ENCODE results near the gene FOXE3. TPM values are rescaled to one million over a fixed set of nuclear protein-coding genes. Genes with fewer than 3 reads are reported as not detected.

Gene FOXE3
- not detected in 2 replicates for total RNA-seq

DNA sequence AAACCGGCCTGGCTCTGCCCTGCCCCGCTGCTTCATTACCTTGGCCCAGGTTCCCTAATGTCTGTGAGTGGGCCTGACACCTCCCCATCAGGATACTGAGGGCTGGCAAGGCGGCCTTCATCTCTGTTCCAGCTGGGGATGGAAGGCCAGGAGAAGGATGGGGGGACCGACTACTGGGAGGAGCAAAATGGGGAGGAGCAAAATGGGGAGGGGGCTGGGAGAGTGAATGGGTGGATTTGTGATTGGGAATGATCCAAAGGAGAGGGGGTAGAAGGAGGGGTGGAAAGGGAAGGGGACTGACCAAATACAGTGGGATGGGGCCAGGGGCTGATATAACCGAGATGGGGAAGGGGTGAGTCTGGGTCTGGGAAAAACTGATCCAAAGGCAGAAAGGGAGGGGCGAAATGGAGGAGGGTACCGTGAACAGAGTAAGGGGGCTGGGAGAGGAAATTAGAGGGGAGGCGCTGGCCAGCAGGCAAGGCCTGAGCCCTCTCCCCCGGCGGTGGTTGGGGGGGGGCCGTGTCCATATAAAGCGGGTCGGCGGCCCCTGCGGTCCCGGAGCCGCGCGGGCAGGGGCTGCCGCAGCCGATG lies at the start of gene FOXE3:
TSS of gene FOXE3 (plus strand) at position 558 of the 591 bp plus-strand sequence. CDS start at position 589, 31 bp downstream.
- no peak for DNase-seq

GRCh38 chr1:47367651-47368050 lies 48.4 kb upstream of the FOXE3 start:
- DNase-seq = no peak

- no peak for DNase-seq
These were observed 45.0 kb upstream of the FOXE3 start for GRCh38 chr1:47371016-47371517.

DNA sequence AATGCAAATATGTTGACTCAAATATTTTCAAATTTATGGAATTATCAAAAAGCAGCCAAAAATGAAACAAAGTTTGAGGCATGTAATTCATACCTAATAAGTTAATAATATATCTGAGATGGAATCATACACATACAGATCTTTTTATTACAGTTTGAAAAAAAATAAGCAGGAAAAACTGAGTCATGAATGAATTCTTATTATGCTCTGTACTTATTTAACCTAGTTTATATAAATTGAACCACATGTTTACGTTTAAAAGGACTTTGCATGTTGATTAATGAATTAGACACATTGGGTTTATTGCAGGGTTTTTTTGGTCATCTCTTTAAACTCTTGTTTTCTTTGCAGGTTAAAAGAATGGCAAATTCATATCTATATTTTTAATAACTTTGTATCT lies 41.6 kb upstream of the FOXE3 start:
- DNase-seq = no peak

- no peak for DNase-seq
These were observed 37.9 kb upstream of the FOXE3 start for GRCh38 chr1:47378147-47378546.

GRCh38 chr1:47380699-47381098 lies 35.4 kb upstream of the FOXE3 start:
- DNase-seq = no peak

DNA sequence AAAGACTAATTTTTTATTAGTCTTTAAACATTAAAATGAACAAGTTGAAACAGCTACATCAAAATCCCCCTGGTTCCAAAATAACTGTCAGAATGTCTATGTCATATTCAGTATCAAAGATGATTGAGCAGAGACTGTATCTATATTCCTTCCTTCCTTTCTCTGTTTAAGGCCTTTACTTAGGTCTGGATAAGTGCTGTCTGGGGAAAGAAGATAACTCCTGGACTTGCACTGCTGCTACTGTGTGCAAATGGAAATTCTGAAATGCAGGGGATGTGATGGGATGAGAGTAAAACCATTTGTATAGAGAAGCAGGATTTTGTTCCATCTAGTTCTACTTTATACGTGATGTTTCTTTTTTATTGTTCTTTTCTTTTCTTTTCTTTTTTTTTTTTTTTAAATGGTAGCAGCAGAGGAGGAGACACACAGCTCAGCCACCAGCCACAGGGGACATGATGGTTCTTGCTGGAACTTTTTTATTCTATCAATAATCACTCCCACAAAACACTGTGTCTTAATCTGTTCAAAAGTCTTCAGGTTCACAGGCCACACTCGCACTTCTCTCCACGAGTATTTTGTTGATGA lies 33.6 kb upstream of the FOXE3 start:
- no peak for DNase-seq

DNA sequence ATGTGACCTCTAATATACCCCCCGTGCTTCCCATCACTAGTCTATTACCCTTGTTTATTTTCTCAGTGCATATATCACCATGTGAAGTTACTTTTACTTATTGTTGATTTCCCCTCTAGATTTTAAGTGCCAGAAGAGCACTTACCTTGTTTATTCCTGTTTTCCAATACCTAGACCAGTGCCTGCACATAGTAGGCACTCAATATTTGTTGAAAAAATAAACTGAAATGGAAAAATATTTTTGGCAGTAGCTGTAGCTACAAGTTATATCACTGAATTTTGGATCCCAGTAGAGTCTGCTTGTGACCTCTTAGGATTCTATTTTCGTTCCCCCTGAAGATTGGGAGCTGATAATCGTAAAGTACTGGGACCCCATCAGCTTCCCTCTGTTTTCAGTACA lies 32.0 kb upstream of the FOXE3 start:
- DNase-seq = no peak

GRCh38 chr1:47385020-47385419 lies 31.1 kb upstream of the FOXE3 start:
- no peak for DNase-seq

- no peak for DNase-seq
These were observed 29.8 kb upstream of the FOXE3 start for GRCh38 chr1:47386268-47386667.

- DNase-seq = no peak
These were observed 27.8 kb upstream of the FOXE3 start for GRCh38 chr1:47388030-47388890.

DNA sequence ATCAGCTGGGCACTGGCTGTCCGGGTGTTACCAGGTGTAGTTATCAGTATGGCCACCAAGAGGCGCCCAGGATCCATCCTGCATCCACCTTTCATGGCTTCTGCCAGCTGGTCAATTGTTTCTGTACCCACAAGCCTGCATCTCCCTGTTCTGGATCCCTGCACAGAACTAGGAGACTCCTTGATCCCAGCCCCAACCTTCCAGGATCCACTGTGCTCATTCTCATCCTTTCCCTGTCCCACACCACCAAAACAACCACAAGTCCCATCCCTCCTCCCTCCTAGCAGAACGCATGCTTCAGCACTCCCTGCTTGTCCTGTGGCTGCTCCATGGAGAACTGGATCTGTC lies 27.2 kb upstream of the FOXE3 start:
- peak; percentile 80 for DNase-seq

DNA sequence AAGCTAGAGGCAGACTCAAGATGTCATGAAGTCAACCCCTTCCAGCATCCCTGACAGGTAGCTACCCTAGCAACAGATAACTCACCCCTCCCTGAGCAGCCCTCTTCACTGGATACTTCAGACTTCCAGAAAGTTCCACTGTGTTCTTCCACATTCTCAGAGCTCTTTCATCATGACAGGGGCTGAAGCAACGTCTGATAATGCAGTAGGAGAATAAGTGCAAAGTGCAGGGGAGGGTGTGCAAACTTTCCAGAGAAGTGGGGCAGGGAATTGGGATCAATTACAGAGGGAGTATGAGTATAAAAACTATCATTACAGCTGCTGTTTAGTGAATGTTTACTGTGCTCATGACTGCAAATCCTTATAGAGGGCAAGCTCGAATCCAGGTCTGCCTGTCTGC lies 26.4 kb upstream of the FOXE3 start:
- DNase-seq = no peak

DNA sequence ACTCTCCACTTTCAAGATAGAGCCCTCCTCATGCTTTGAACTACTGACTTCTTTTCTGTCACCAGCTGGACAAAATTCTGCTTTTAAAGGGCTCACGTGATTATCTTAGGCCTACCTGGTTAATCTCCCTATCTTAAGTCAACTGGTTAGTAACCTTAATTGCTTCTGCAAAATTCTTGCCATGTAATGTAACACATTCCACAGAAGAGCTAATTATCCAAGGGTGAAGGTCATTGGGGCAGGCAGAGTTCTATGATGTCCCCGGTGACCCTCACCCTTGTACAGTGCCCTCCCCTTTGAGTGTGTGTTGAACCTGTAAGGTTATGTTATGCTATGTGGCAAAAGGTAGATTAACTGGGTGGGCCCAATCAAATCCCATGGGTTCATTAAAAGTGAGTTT lies 25.2 kb upstream of the FOXE3 start:
- no peak for DNase-seq

DNA sequence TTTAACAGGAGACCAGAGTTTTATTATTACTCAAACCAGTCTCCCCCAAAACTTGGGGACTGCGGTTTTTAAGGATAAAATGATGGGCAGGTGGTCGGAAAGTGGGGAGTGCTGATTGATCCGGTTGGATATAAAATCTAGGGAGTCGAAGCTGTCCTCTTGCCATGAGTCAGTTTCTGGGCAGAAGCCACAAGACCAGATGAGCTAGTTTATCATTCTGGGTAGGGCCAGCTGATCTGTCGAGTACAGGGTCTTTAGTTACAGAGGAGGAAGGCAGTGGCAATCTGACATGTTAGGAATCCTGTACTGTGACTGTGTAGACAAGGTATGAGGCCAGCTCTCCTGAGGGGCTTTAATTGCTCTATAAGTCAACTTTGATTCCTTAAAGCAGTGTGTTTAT lies 22.9 kb upstream of the FOXE3 start:
- no peak for DNase-seq

DNA sequence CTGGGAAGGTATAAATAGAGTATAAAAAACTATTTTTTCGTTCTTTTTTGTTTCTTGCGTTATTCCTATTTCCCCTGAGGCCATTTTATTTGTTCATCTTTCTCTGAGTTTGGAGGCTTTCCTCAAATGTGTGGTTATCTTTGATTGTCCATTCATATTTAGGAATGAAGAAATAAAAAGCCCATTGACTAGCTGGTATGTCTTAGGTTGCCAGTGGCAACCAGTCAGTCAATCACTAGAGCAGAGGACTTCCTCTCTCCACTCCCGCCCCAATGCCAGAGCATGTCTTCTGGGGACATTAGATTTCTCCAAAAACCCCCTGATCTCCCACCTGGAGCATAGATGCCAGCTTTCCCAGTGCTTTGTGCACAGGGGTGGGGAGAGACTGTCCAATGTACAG lies 20.7 kb upstream of the FOXE3 start:
- DNase-seq = no peak

DNA sequence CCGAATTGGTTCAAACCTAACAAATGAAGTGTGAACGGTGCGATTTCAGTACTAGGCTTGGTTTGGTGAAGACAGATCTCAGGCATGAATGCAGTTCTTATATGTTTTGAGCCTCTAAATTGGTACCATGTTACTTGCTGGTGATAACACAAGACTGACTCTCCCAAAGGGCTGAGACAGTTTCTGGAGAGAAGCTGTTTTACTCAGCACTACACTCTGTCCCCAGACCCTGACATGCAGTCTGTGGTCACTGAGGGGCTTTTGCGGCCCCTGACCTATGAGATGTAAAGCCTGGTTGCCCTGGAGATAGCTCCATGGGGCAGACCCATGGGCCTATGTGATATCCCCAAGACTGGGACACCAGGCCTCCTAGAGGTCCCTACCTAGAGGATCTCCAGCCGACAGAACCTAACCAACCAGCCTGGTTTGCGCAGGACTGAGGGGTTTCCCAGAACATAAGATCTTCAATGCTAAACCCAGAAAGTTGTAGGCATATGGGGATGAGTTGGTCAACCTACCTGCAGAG lies 19.4 kb upstream of the FOXE3 start:
- no peak for DNase-seq

DNA sequence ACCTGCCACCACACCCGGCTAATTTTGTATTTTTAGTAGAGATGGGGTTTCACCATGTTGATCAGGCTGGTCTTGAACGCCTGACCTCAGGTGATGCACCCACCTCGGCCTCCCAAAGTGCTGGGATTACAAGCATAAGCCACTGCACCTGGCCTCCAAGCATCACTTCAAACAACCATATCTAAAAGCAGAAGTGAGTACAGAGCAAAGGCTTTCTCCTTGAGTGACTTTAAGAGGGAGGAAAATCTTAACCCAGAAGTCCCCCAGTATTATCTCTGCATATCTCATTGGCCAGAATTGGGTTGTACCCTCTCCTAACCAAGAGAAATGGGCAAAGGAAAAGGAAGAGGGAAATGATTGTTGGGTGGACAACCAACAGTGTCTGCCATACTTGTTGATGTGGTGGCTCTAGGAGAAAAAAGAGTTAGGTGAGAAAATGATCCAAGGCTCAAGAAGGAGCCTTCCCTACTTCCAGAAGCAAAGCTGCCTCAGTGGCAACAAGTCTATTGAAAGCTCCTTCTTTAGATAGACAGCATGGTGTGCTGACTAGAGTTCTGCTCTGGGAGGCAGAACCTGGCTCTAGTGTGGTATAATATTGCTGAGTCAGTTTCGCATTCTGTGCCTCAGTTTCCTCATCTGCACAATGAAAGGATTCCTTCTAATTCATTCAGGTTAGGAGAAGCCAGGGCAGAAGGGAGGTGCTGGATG lies 16.8 kb upstream of the FOXE3 start:
- DNase-seq = no peak

GRCh38 chr1:47399846-47400155 lies 16.3 kb upstream of the FOXE3 start:
- no peak for DNase-seq

GRCh38 chr1:47401761-47402160 lies 14.3 kb upstream of the FOXE3 start:
- no peak for DNase-seq

DNA sequence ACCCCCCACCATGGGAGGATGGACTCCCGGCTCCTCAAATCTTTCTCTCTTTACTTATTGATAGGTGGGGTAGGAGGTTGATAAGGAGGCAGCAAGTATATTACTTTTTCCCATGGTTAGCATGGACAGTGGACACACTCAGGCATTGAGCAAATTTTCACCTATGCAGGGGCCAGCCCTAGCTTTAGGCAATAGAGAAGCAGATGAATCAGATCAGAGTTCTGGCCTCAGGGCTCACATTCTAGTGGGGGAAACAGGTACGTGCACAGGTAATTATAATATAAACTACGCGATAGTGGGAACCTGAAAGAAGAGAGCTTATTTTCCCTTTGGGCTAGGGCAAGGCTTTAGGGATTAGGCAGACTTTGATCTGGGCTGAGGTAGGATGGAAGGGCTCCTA lies 13.5 kb upstream of the FOXE3 start:
- no peak for DNase-seq

DNA sequence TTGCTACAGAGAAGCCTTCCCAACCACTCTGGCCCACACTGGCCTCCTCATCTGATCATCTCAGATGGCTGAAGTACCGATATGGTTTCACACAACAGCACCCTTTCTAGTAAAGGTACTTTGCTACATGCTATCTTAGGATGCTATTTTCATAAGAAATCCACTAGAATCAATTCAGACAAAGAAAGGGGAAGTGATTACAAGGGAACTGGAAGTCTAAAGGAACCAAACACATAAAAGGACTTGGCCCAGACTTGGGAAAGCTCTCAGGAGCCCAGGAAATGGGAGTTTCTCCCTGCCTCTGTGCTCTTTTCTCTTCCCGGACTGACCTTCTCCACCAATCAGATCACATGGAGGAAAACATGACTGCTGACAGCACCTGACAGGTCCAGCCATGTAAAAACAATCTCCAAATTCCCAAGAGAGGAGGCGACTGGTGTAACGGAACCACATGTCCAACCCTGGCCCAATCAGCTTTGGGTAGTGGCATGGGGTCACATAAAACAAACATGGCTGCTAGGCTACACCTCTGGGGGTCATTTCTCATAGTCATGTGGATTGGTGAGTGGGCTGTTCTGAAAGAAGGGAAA lies 12.7 kb upstream of the FOXE3 start:
- no peak for DNase-seq

DNA sequence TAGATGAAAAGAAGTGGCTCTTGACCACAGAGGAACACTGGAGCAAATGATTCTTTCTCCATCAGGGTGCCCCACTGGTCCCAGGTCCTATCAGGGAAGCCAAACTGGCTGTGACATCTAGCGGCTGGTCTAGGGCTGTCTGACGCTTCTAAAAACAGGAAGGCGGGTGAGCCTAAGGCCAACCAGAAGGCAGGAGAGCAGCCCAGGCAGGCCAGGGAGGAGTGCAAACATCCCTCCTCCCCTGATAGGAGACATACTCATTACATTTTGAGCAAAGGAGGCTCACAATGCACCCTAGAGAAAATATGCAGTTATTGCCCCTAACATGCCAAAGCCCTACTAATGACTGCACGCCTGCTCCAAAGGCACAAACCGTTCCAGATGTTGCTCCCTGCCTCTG lies 10.4 kb upstream of the FOXE3 start:
- DNase-seq = no peak

All from dermis blood vessel endothelial cell (primary cell).